GM08714 (cell line): ENCODE measurements around the gene SCYL1.
"Not testable (repeated sequence)": the region's sequence is repeated elsewhere in the genome, so short reads cannot be mapped to it uniquely, and the experiment has no call there.

Experiments
- H3K4me3 ChIP-seq: fragments of 200-500 bp; sonication (Bioruptor generic); 2 replicates; pipeline ENCODE4 v1.5.1; 2014; ENCODE audit warnings: mild to moderate bottlenecking, low read length, inconsistent platforms
- ZNF274 ChIP-seq: IDR thresholded peaks from 2 replicates; pipeline ENCODE4 v1.6.1; 2012; ENCODE audit warnings: mild to moderate bottlenecking, low read depth, low read length

The SCYL1 gene

DNA sequence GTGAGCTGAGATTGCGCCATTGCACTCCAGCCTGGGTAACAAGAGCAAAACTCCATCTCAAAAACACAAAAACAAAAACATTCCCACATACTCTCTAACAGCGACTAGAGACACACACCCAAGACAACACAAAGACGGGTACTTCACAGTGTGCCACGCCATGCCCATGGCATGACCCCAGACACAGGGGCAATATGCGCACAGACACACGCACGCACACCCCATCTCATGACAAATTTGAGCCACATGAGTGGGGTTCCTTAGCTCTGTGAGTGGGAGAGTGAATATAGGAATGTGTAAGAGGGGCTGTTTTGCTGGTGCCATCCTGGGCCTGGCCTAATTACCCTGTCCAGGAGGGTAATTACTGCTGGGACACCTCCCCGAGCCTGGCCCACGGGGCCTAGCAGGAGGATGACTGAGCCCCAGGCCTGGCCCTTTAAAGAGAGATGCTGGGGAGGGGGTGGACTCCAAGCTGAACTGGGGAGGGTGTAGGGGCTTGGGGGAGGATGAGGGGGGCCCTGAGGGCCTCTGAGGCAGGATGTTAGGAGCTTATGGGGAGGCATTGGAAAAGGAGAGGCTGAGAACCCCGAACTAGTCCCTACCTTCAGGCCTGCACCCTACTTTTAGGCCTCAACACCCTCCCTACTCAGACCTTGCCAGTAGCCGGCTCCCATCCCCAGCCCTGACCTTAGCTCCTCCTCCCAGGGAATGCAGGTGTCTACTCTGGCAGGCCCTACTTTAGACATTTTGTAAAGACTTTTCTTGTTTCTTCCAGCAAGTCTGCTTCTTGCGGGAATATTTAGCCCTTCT is 31.8 kb downstream of the SCYL1 start:
- no peak for TF ChIP-seq ZNF274
- no peak overlapping the region for H3K4me3 ChIP-seq

DNA sequence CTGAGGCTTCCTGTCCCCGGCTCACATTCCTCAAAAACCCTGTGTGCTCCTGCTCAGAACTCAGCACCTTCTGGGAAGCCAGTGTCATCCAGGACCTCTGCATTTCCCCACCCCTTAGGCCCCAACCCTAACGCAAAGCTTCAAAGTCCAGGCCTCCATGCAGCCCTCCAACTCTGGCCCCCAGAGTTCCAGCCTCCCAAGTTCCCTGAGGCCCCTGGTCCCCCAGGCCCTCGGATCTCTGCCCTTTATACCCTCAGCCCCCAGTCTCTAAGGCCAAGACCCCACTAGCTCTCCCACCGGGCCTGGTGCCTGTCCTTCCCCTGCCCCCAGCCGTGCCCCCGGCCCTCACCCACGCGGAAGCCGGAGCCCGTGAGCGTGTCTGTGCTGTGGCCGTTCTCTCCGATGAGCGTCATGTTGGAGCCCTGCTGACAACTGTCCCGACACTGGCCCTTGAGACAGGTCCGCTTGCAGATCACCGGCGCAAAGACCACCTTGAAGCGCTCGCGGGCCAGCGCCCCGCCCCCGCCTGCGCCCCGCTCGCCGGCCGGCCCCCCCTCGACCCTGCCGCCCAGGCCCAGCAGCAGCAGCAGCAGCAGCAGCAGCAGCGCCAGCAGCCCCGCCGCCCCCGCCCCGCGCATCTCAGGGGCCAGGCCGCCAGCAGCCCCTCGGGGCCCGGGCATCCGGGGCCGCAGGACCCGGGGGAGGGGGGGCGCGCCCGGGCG is 32.6 kb downstream of the SCYL1 start:
- no peak overlapping the region for H3K4me3 ChIP-seq
- TF ChIP-seq ZNF274: no peak

DNA sequence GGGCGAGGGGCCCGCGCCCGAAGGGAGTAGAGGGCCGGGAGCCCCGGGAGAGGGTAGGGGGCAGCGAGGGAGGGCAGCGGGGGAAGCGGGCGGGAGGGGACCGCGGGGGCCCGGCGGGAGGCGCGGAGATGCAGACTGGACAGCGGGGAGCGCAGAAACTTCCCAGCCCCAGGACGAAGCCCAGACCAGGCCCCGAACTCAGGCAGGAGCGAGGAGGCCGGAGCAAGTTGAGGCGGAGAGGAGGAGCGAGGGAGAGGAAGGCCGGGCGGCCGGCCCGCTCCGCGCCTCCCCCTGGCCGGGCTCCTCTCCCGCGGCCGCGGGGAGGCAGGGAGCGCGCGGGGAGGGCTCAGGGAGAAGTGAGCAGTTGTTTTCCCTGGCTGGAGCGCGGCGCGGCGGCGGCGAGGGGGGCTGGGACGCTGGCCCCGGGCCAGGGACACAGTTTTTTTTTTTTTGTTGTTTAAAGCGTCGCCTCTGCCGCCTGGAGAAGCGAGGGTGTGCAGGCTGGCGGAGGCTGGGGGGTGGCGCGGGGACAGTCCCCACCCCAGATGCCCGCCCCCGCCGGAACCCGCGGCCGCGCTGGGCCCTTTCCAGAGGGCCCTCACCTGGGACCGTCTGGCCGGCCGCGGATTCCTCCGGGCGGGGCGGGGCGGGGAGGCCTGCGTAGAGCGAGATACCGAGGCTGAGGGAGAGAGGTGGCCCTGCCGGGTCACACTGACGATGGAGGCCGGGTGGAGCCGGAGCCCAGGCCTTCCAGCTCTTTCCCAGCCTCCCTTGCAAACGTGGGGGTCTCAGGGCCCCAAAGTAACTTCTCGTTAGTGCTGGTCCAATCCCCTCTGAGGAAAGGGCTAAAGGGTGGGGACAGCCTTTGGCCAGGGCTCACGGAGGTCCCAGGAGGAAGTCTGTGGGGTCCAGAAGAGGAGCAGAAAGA is 33.4 kb downstream of the SCYL1 start, which contains the start of gene LTBP3:
TSS of gene LTBP3 (minus strand) at position 358 of the 928 bp plus-strand sequence. CDS start 400 bp downstream, outside the sequence.
- peak within 1 kb of the TSS; percentile 19; the same call in 1 of the 2 replicates for H3K4me3 ChIP-seq
- TF ChIP-seq ZNF274: no peak

DNA sequence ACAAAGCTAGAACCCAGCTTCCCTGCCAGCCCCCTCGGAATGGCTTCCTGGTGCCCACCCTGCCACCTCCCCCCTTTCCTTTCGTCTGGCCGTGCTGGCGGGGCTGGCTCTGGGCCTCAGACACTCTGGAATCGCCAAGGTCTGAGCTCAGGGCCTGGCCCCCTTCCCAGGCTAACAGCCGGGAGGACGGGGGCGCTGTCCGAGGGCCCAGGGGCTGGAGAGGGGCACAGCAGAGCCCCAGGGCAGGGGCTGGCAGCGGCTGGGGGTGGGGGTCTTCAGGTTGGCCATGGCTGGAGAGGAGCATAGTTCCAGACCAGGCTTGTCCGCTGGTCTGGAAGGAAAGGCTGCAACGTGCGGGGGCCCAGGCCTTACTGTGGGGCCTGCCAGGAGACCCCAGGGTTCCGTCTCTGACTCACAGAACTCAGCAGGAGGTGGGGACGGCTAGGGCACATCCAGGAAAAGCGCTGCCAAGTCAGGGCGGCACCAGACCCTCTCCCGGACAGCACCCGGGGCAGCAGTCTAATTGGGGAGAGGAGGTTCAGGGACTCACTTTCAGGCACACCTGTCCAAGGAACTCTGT is 34.1 kb downstream of the SCYL1 start:
- TF ChIP-seq ZNF274: no peak
- H3K4me3 ChIP-seq: no peak overlapping the region

DNA sequence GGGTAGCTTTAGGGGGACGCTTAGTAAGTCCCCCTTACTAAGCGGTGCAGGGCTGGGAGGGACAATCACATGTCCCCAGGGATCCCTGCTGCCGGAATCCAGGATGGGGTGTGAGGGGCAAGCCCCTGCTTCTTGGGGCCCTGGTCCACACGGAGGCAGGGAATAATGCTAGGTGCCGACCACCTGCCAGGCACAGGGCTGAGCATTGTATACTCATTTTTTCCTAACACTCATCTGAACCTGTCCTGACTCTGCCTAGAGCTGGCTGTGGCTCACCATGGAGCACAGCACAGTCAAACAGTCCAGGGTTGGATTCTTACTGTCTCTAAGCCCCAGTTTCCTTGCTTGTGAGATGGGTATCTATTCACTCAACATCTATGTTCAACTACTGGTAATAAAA is 34.7 kb downstream of the SCYL1 start:
- TF ChIP-seq ZNF274: no peak
- H3K4me3 ChIP-seq: no peak overlapping the region

DNA sequence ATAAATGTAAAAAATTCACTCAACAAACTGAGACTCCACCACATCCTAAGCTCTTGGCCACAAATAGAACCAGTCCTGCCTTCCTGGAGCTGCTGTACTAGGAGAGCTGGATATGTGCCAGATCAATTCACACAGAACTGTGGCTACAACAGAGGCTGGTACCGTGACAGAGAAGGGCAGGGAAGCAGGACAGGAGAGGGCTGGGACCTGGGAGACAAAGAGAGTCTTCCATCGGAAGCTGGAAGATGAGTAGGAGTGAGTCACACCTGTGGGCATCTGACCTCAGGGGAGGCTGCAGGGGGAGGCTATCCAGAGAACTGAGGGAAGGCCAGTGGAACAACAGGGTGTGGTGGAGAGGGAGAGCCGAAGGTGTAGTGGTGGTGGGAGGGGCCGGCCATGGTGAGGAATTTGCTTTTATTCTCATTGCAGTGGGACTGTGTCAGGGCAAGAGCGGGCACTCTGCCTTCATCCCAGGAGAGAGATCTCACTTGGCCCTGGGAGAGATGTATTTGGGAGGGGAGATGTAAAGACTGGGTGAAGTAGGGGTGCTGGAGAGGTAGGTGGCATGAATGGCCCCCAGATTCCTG is 35.2 kb downstream of the SCYL1 start:
- H3K4me3 ChIP-seq: no peak overlapping the region
- TF ChIP-seq ZNF274: no peak

DNA sequence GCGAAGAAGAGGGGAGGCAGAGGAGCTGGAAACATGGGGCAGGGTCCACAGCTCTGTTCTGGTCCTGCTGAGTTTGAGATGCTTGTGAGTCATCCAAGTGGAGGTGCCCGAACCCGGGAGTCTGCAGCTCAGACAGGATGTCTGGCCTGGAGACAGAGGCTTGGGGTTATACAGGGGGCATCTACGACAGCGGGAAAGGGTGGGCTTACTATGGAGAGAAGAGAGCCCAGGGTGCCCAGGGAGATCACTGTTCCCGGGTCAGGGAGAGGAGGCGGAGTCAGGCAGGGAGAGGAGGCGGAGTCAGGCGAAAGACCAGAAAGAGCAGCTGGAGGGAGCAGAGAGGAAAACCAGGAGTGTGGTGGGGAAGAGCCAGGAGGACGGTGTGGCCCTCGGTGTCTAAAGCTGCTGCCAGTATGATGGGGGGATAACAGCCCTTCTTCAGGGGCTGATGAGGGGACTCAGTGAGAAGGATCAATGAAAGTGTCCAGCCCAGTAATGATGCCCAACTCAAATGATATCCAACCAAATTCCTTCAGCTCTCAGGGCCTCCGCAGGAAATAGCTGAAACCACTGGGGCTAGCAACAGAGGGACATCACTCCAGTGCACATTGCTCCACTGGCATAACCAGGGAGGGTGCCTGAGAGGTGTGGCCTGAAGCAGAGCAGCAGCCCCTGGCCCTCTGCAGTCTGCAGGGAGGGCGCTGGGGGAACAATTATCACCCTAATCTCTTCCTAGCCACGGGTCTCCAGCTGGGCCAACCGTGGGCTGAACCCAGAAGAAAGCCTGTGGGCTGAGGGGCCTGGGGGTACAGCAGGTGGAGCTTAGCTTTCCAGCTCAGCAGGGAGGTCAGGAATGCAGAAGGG is 35.9 kb downstream of the SCYL1 start:
- TF ChIP-seq ZNF274: no peak
- no peak overlapping the region for H3K4me3 ChIP-seq

DNA sequence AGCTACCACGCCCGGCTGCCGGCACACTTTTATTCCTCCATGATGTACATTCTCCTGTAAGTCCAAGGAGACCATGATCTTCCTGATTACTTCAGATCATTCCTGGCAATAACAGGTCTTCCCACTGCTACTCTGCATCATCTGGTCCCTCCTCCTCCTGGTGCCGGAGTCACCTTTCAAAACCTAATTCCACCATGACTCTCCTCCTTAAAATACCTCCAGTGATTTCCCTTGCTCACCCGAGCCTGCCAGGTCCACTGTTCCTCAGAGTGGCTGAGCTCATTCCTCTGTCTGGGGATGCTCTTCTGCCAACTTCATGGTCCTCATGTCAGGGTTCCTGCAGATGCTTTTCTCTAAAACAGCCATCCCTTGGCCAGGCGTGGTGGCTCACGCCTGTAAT is 37.1 kb downstream of the SCYL1 start:
- no peak overlapping the region for H3K4me3 ChIP-seq
- no peak for TF ChIP-seq ZNF274

DNA sequence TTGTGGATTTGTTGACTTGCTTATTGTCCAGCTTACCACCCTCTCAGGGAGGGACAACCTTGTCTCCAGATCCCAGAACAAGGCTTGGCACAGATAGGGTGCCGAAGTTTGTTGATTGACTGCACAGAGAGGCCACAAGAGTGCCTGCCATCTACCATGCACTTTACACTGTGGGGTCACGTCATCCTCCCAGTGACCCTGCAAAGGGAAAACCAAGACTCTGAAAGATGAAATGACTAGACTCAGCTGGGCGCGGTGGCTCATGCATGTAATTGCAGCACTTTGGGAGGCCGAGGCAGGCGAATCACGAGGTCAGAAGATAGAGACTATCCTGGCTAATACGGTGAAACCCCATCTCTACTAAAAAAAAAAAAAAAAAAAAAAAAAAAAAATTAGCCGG is 37.9 kb downstream of the SCYL1 start:
- TF ChIP-seq ZNF274: no peak
- H3K4me3 ChIP-seq: no peak overlapping the region

DNA sequence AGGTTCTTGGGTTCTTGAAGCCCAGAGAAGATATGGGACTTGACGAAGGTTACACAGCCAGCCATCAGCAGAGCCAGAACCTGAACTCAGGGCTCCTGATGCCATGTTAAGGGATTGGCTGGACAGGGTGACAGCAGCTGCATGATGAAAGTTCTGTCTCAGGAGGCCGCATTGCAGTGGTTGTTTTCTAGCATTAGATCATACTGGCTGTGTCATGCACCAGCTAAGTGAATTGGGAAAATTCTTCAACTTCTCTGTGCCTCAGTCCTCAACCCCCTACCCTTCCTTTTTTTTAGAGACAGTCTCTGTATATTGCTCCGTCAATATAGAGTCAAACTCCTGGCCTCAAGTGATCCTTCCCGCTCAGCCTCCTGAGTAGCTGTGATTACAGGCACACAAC is 38.7 kb downstream of the SCYL1 start:
- TF ChIP-seq ZNF274: no peak
- H3K4me3 ChIP-seq: no peak overlapping the region

DNA sequence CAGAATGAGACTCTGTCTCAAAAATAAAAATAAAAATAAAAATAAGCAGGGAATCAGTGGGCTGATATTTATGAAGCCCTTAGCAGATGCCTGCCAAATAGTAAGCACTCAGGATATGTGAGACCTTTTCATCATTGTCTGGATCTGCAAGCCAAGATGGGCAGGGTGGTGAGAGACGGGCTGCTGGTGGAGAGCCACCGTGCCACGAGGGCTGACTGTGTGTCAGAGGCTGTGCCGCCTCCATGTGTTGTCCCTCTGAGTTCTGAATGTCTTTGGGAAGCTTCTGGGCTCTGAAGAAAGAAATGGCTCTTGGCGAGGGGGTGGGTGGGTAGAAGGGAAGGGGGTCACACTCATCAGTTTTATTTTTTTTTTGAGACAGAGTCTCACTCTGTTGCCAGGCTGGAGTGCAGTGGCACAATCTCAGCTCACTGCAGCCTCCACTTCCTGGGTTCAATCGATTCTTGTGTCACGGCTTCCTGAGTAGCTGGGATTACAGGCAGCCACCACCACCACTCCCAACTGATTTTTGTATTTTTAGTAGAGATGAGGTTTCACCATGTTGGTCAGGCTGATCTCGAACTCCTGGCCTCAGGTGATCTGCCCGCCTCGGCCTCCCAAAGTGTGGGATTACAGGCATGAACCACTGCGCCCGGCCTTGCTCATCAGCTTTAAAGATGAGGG is 40.1 kb downstream of the SCYL1 start:
- H3K4me3 ChIP-seq: not testable (repeated sequence)

DNA sequence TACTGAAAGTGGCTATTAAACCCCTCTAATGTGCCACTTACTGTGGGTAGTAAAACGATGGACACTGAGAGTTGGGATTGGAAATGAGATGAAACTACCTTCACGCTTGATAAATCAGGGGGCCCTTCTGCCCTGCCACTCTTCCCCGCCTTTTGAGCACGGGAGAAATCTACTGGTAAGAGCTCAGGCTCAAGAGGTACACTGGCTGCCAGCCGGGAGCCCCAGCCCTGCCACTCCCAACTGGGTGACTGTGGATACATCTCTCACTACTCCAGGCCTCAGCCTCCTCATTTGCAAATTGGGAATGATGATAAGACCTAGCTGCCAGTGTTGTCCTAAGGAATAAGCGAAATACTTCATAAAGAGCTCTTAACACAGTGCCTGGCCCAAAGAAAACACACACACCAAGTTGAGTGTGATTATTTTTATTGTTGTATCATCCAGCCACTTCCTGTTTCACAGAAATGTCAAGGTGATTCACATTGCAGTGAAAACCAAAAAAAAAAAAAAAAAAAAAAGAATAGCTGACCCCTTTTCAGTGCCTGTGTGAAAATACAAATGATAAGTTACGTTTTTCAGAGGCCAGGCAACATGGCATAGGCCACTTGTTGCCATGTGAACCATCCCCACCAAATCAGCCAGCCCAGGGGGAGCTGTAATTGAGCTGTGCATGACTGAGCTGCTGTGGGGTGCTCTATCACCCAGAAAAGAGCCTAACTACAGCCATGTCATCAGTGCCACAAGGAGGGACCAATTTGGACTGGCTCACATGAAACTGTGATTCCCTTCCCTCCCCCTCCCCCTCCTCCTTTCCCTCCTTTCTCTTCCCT is 41.0 kb downstream of the SCYL1 start:
- TF ChIP-seq ZNF274: no peak
- H3K4me3 ChIP-seq: no peak overlapping the region
